ENCODE results near the gene ADCY1.

Gene ADCY1

GRCh38 chr7:45569290-45569685 lies 4.9 kb upstream of the ADCY1 start:
- Histone ChIP-seq H4K20me1 (ENCODE audit: low read depth, low read length) (no peaks in the 10 kb centered on the region), H3K9me2 (replicated peaks; ENCODE audit: insufficient read depth, low read length) (no peaks in the 10 kb centered on the region), H2AFZ (ENCODE audit: low read depth, low read length, severe bottlenecking) (no peak overlapping the region), H3K27me3 (ENCODE audit: low read length) (no peaks in the 10 kb centered on the region), H3K27ac (ENCODE audit: low read depth, low read length) (no peak overlapping the region), H3K9ac (ENCODE audit: low read length) (no peak overlapping the region), H3K4me3 (ENCODE audit: insufficient read depth, low read length, poor library complexity, severe bottlenecking) (no peak overlapping the region), H3F3A (ENCODE audit: insufficient read depth) (no peaks in the 10 kb centered on the region), H3K9me3 (ENCODE audit: insufficient read depth, low read length) (no peaks in the 10 kb centered on the region), H3K4me2 (ENCODE audit: low read depth, low read length, poor library complexity, severe bottlenecking) (no peak overlapping the region), H3K36me3 (ENCODE audit: low read length) (no peaks in the 10 kb centered on the region), H3K79me2 (ENCODE audit: insufficient read depth, low read length) (no peaks in the 10 kb centered on the region)
- TF ChIP-seq CTCF (IDR thresholded peaks at IDR 0.05; ENCODE audit: insufficient read depth, low read length, poor library complexity, severe bottlenecking) (no peak), EZH2phosphoT487 (conservative IDR thresholded peaks at IDR 0.05; ENCODE audit: low read length) (no peak)

- no peaks in the 10 kb centered on the region for H3K9me2 ChIP-seq (replicated peaks; ENCODE audit: insufficient read depth, low read length)
- no peak for TF ChIP-seq CTCF (IDR thresholded peaks at IDR 0.05; ENCODE audit: insufficient read depth, low read length, poor library complexity, severe bottlenecking)
- TF ChIP-seq EZH2phosphoT487 (conservative IDR thresholded peaks at IDR 0.05; ENCODE audit: low read length) = no peak
- no peaks in the 10 kb centered on the region for H3K79me2 ChIP-seq (ENCODE audit: insufficient read depth, low read length)
- no peaks in the 10 kb centered on the region for H3K9me3 ChIP-seq (ENCODE audit: insufficient read depth, low read length)
- no peak overlapping the region for H3K4me2 ChIP-seq (ENCODE audit: low read depth, low read length, poor library complexity, severe bottlenecking)
- H3K27me3 ChIP-seq (ENCODE audit: low read length) = no peaks in the 10 kb centered on the region
- H3K4me3 ChIP-seq (ENCODE audit: insufficient read depth, low read length, poor library complexity, severe bottlenecking) = no peak overlapping the region
- no peak overlapping the region for H2AFZ ChIP-seq (ENCODE audit: low read depth, low read length, severe bottlenecking)
- H4K20me1 ChIP-seq (ENCODE audit: low read depth, low read length) = no peaks in the 10 kb centered on the region
- H3K36me3 ChIP-seq (ENCODE audit: low read length) = no peaks in the 10 kb centered on the region
- no peaks in the 10 kb centered on the region for H3F3A ChIP-seq (ENCODE audit: insufficient read depth)
- H3K27ac ChIP-seq (ENCODE audit: low read depth, low read length) = no peak overlapping the region
- H3K9ac ChIP-seq (ENCODE audit: low read length) = no peak overlapping the region
These were observed 3.4 kb upstream of the ADCY1 start for GRCh38 chr7:45570797-45571196.

GRCh38 chr7:45573204-45573603 lies 964 bp upstream of the ADCY1 start:
- H3K9me3 ChIP-seq (ENCODE audit: insufficient read depth, low read length) = no peaks in the 10 kb centered on the region
- no peaks in the 10 kb centered on the region for H3K79me2 ChIP-seq (ENCODE audit: insufficient read depth, low read length)
- no peak overlapping the region for H3K4me3 ChIP-seq (ENCODE audit: insufficient read depth, low read length, poor library complexity, severe bottlenecking)
- TF ChIP-seq EZH2phosphoT487 (conservative IDR thresholded peaks at IDR 0.05; ENCODE audit: low read length) (no peak), CTCF (IDR thresholded peaks at IDR 0.05; ENCODE audit: insufficient read depth, low read length, poor library complexity, severe bottlenecking) (no peak)
- H3K9me2 ChIP-seq (replicated peaks; ENCODE audit: insufficient read depth, low read length) = no peaks in the 10 kb centered on the region
- no peaks in the 10 kb centered on the region for H3K36me3 ChIP-seq (ENCODE audit: low read length)
- H4K20me1 ChIP-seq (ENCODE audit: low read depth, low read length) = no peaks in the 10 kb centered on the region
- no peak overlapping the region for H3K27ac ChIP-seq (ENCODE audit: low read depth, low read length)
- H3K9ac ChIP-seq (ENCODE audit: low read length) = no peak overlapping the region
- no peak overlapping the region for H2AFZ ChIP-seq (ENCODE audit: low read depth, low read length, severe bottlenecking)
- no peaks in the 10 kb centered on the region for H3K27me3 ChIP-seq (ENCODE audit: low read length)
- H3F3A ChIP-seq (ENCODE audit: insufficient read depth) = no peaks in the 10 kb centered on the region
- no peak overlapping the region for H3K4me2 ChIP-seq (ENCODE audit: low read depth, low read length, poor library complexity, severe bottlenecking)

- Histone ChIP-seq H2AFZ (ENCODE audit: low read depth, low read length, severe bottlenecking) (no peak overlapping the region), H3K9ac (ENCODE audit: low read length) (peak overlapping the region; percentile 37; the same call in 1 of the 2 replicates), H4K20me1 (ENCODE audit: low read depth, low read length) (no peaks in the 10 kb centered on the region), H3K36me3 (ENCODE audit: low read length) (no peaks in the 10 kb centered on the region), H3K79me2 (ENCODE audit: insufficient read depth, low read length) (no peaks in the 10 kb centered on the region), H3K4me2 (ENCODE audit: low read depth, low read length, poor library complexity, severe bottlenecking) (peak overlapping the region; percentile 35), H3K9me2 (replicated peaks; ENCODE audit: insufficient read depth, low read length) (no peaks in the 10 kb centered on the region), H3K27me3 (ENCODE audit: low read length) (no peaks in the 10 kb centered on the region), H3F3A (ENCODE audit: insufficient read depth) (no peaks in the 10 kb centered on the region), H3K27ac (ENCODE audit: low read depth, low read length) (no peak overlapping the region), H3K9me3 (ENCODE audit: insufficient read depth, low read length) (no peaks in the 10 kb centered on the region), H3K4me3 (ENCODE audit: insufficient read depth, low read length, poor library complexity, severe bottlenecking) (peak overlapping the region; percentile 50)
- TF ChIP-seq EZH2phosphoT487 (conservative IDR thresholded peaks at IDR 0.05; ENCODE audit: low read length) (no peak), CTCF (IDR thresholded peaks at IDR 0.05; ENCODE audit: insufficient read depth, low read length, poor library complexity, severe bottlenecking) (no peak)
These were observed 174 bp downstream of the ADCY1 start for GRCh38 chr7:45574416-45574668.

Data from SU-DHL-6 (cell line).